HG02870 (cell line): ENCODE data around the gene TMEM183A.
"Not testable (repeated sequence)": the region's sequence is repeated elsewhere in the genome, so short reads cannot be mapped to it uniquely, and the experiment has no call there.

Source experiments
- ATAC-seq: cut with Tn5 transposase; IDR thresholded peaks from one replicate; pipeline ENCODE4 v1.9.1; 2021; ENCODE audit warnings: mild to moderate bottlenecking, moderate library complexity; ENCODE audit not compliant: unreplicated experiment

The TMEM183A gene

GRCh38 chr1:202987255-202987654 is 19.9 kb upstream of the TMEM183A start:
- ATAC-seq, result no peak

GRCh38 chr1:202987922-202988583 is 19.1 kb upstream of the TMEM183A start:
- no peak for ATAC-seq

GRCh38 chr1:202989879-202990278 is 17.3 kb upstream of the TMEM183A start:
- ATAC-seq, result no peak

GRCh38 chr1:202991112-202991511 is 16.1 kb upstream of the TMEM183A start:
- ATAC-seq, result no peak

- no peak for ATAC-seq
These were observed 12.4 kb upstream of the TMEM183A start for GRCh38 chr1:202994756-202995155.

GRCh38 chr1:202998836-202999750 is 8.1 kb upstream of the TMEM183A start:
- ATAC-seq, result no peak

GRCh38 chr1:203000217-203000944 is 6.8 kb upstream of the TMEM183A start:
- ATAC-seq, result no peak

GRCh38 chr1:203001986-203002385 is 5.2 kb upstream of the TMEM183A start:
- ATAC-seq, result no peak

- no peak for ATAC-seq
These were observed 4.2 kb upstream of the TMEM183A start for GRCh38 chr1:203002951-203003350.

GRCh38 chr1:203005395-203006142 is 1.6 kb upstream of the TMEM183A start:
- ATAC-seq, result not testable (repeated sequence)

GRCh38 chr1:203009185-203009584 is 2.0 kb downstream of the TMEM183A start:
- no peak for ATAC-seq

- no peak for ATAC-seq
These were observed 4.4 kb downstream of the TMEM183A start for GRCh38 chr1:203011582-203011981.

- no peak for ATAC-seq
These were observed 9.9 kb downstream of the TMEM183A start for GRCh38 chr1:203017061-203017460.

- ATAC-seq, result no peak
These were observed 10.5 kb downstream of the TMEM183A start for GRCh38 chr1:203017692-203018091.

GRCh38 chr1:203022855-203023254 is 15.7 kb downstream of the TMEM183A start:
- not testable (repeated sequence) for ATAC-seq

GRCh38 chr1:203025686-203026030 is 18.5 kb downstream of the TMEM183A start:
- ATAC-seq, result no peak

GRCh38 chr1:203026031-203026665 is 19.0 kb downstream of the TMEM183A start, which contains the start of gene PPFIA4:
Gene PPFIA4, plus strand, starts transcription at chr1:203026491. Its CDS starts 12,518 bp downstream, at chr1:203039009.
- ATAC-seq, result peak; percentile 55

GRCh38 chr1:203026666-203027663 is 19.8 kb downstream of the TMEM183A start:
- ATAC-seq, result peak; percentile 14
